DOHH2 (cell line): ENCODE data around the gene AIG1.

Source experiments
- H3F3A ChIP-seq: fragments of 200-600 bp; sonication (generic), shearing (Covaris generic); 2 replicates; pipeline ENCODE4 v1.6.0; 2016; ENCODE audit warnings: antibody characterized with exemption, mild to moderate bottlenecking; ENCODE audit not compliant: control insufficient read depth, insufficient read depth
- H3K27ac ChIP-seq: fragments of 200-600 bp; sonication (generic); 2 replicates; pipeline ENCODE4 v1.5.1; 2014; ENCODE audit warnings: low read depth, mild to moderate bottlenecking, low read length, moderate library complexity
- H3K27me3 ChIP-seq: fragments of 200-600 bp; sonication (generic); 2 replicates; pipeline ENCODE4 v1.6.1; 2014; ENCODE audit warnings: mild to moderate bottlenecking, low read length, mixed read lengths; ENCODE audit not compliant: control insufficient read depth
- H3K36me3 ChIP-seq: fragments of 200-600 bp; sonication (generic); 2 replicates; pipeline ENCODE4 v1.6.1; 2014; ENCODE audit warnings: mild to moderate bottlenecking, low read length, moderate library complexity, mixed read lengths; ENCODE audit not compliant: control insufficient read depth
- H3K4me1 ChIP-seq: fragments of 200-600 bp; sonication (generic); 2 replicates; pipeline ENCODE4 v1.6.1; 2014; ENCODE audit warnings: mild to moderate bottlenecking, low read length, mixed read lengths; ENCODE audit not compliant: control insufficient read depth
- H3K4me2 ChIP-seq: fragments of 200-600 bp; sonication (generic); 2 replicates; pipeline ENCODE4 v1.6.0; 2014; ENCODE audit warnings: mild to moderate bottlenecking, low read length, moderate library complexity
- H3K4me3 ChIP-seq: fragments of 200-600 bp; sonication (generic); 2 replicates; pipeline ENCODE4 v1.5.1; 2014; ENCODE audit warnings: mild to moderate bottlenecking, low read length, mixed read lengths
- H3K79me2 ChIP-seq: fragments of 200-600 bp; sonication (generic); 2 replicates; pipeline ENCODE4 v1.6.1; 2014; ENCODE audit warnings: mild to moderate bottlenecking, low read length, mixed read lengths; ENCODE audit not compliant: control insufficient read depth
- H3K9me2 ChIP-seq: fragments of 200-600 bp; sonication (generic); replicated peaks from 2 replicates; pipeline ENCODE4 v1.6.1; 2014; ENCODE audit warnings: mild to moderate bottlenecking, low read length, mixed read lengths; ENCODE audit not compliant: control insufficient read depth
- H3K9me3 ChIP-seq: fragments of 200-600 bp; sonication (generic); 2 replicates; pipeline ENCODE4 v1.6.1; 2014; ENCODE audit warnings: antibody characterized with exemption, low read length, mixed read lengths; ENCODE audit not compliant: control insufficient read depth, insufficient read depth
- H4K20me1 ChIP-seq: fragments of 200-600 bp; sonication (generic); 2 replicates; pipeline ENCODE4 v1.6.0; 2014; ENCODE audit warnings: low read depth, mild to moderate bottlenecking, antibody characterized with exemption, low read length, moderate library complexity; ENCODE audit not compliant: control insufficient read depth, insufficient read depth
- EZH2phosphoT487 ChIP-seq: fragments of 200-600 bp; sonication (generic); IDR thresholded peaks from 2 replicates; pipeline ENCODE4 v1.6.1; 2017; ENCODE audit warnings: borderline replicate concordance, mild to moderate bottlenecking, antibody characterized with exemption, low read length, moderate library complexity, mixed read lengths
- TF ChIP-seq, protein P1 (sequence below): fragments of 200-600 bp; sonication (generic); IDR thresholded peaks from one replicate; pipeline ENCODE4 v1.5.1; 2014; ENCODE audit warnings: antibody characterized with exemption, mild to moderate bottlenecking, low read depth, low read length; ENCODE audit not compliant: poor library complexity, severe bottlenecking

The AIG1 gene

DNA sequence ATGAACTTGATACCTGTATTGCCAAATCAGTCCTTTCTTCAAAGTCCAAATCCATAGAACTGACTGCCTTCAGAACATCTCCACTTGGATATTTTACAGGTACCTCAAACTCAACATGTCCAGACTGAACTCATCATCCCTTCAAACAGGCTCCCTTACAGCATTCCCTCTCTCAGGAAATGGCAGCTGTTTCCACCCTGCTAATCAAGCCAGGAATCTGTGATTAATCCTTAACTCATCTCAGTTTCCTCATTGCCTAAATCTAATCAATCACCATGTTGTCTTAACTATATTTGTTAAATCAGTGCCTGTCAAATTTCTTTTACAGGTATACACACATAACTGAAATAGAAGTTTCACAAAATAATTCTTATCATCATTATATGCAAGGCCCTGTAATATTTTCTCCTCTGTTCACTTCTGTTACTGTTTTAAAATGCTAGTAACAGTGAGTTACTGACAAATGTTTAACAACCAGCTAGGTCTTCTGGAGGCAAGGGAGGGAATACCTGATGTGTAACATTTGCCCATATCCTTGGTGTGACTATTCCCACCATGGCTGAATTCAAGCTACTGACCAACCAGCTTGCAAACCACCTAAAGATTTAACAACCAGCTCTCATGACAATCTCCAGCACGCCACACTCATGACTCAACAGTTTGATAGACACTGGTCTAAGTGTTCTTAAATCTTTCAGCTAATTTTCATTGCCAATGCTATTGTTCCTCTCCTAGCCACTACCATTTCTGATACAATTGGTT, 264.9 kb downstream of the AIG1 start:
- no peaks in the 10 kb centered on the region for H4K20me1 ChIP-seq
- H3K4me3 ChIP-seq: no peak overlapping the region
- H3K9me3 ChIP-seq: no peaks in the 10 kb centered on the region
- H3K36me3 ChIP-seq: no peaks in the 10 kb centered on the region
- TF ChIP-seq EZH2phosphoT487: no peak
- TF ChIP-seq, protein P1, sequence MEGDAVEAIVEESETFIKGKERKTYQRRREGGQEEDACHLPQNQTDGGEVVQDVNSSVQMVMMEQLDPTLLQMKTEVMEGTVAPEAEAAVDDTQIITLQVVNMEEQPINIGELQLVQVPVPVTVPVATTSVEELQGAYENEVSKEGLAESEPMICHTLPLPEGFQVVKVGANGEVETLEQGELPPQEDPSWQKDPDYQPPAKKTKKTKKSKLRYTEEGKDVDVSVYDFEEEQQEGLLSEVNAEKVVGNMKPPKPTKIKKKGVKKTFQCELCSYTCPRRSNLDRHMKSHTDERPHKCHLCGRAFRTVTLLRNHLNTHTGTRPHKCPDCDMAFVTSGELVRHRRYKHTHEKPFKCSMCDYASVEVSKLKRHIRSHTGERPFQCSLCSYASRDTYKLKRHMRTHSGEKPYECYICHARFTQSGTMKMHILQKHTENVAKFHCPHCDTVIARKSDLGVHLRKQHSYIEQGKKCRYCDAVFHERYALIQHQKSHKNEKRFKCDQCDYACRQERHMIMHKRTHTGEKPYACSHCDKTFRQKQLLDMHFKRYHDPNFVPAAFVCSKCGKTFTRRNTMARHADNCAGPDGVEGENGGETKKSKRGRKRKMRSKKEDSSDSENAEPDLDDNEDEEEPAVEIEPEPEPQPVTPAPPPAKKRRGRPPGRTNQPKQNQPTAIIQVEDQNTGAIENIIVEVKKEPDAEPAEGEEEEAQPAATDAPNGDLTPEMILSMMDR: no peak
- no peaks in the 10 kb centered on the region for H3K79me2 ChIP-seq
- H3K27ac ChIP-seq: no peak overlapping the region
- H3K9me2 ChIP-seq: no peaks in the 10 kb centered on the region
- H3K4me2 ChIP-seq: no peak overlapping the region
- no peaks in the 10 kb centered on the region for H3F3A ChIP-seq
- no peaks in the 10 kb centered on the region for H3K27me3 ChIP-seq
- no peaks in the 10 kb centered on the region for H3K4me1 ChIP-seq

DNA sequence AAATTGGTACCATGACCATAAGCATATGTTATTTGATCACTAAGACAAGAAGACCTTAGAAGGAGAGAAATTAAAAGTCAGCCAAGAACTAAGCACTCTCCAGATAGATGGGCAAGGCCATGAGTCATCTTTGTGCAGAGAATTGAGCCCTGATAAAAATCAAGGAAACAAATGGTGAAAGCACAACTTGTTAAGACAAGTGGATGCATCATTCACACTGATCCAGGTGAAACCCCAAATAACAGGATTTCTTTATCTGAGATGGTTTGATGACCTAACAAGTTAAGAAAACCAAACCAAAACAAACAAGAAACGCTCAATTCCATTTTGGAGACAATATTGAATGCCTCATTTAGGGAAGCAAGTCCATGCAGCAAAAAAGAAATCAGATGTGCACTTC, 268.2 kb downstream of the AIG1 start:
- no peak overlapping the region for H3K27ac ChIP-seq
- no peaks in the 10 kb centered on the region for H3K79me2 ChIP-seq
- no peak overlapping the region for H3K4me3 ChIP-seq
- no peaks in the 10 kb centered on the region for H3K4me1 ChIP-seq
- H4K20me1 ChIP-seq: no peaks in the 10 kb centered on the region
- TF ChIP-seq EZH2phosphoT487: no peak
- TF ChIP-seq, protein P1: no peak
- no peaks in the 10 kb centered on the region for H3K27me3 ChIP-seq
- H3F3A ChIP-seq: no peaks in the 10 kb centered on the region
- H3K36me3 ChIP-seq: no peaks in the 10 kb centered on the region
- no peaks in the 10 kb centered on the region for H3K9me3 ChIP-seq
- H3K9me2 ChIP-seq: no peaks in the 10 kb centered on the region
- H3K4me2 ChIP-seq: no peak overlapping the region

DNA sequence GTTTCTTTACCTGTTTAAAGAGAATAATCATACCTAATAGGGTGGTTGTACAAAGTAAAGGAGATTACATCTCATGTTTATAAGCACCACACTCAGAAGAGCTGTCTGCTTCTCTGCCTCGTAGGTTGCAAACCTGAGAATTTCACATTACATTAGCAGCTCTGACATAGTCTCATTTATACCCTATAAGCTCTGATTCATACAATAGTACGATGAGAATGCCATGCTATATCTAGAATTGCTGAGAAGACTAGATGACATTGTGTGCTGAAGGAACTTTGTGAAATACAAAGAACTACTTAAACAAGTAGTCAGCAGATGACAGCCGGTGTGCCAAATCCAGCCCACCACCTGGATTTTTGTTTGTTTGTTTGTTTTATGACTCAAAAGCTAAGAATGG, 268.6 kb downstream of the AIG1 start:
- Histone ChIP-seq H3K36me3 (no peaks in the 10 kb centered on the region), H3K79me2 (no peaks in the 10 kb centered on the region), H3K27me3 (no peaks in the 10 kb centered on the region), H3K9me2 (no peaks in the 10 kb centered on the region), H3K27ac (no peak overlapping the region), H3K4me2 (no peak overlapping the region), H3K4me1 (no peaks in the 10 kb centered on the region), H3K9me3 (no peaks in the 10 kb centered on the region), H4K20me1 (no peaks in the 10 kb centered on the region), H3K4me3 (no peak overlapping the region), H3F3A (no peaks in the 10 kb centered on the region)
- TF ChIP-seq, protein P1: no peak
- no peak for TF ChIP-seq EZH2phosphoT487
